Cardiac septum (tissue), 1 donor: ENCODE results near the gene C1orf116. TPM values are rescaled to one million over a fixed set of nuclear protein-coding genes. Genes with fewer than 3 reads are reported as not detected.

Experiments used
- DNase-seq: peaks from one replicate; pipeline ENCODE4 v3.0.0-alpha.2; 2020; ENCODE audit warnings: low spot score
- intact Hi-C: fragments of 100-400 bp; cut with DNase I; formaldehyde crosslinking; loops from one replicate; pipeline ENCODE4 v1.14.0; 2022
- total RNA-seq: library from RNA; stranded (reverse); fragmentation: NEBNext Ultra II Directional; extraction: Animal tissue kit (Norgen Biotek cat#: 25700); gene quantifications from one replicate; pipeline ENCODE4 v1.2.1, GENCODE V29; 2021
- donor health status: DM: no; HTN: no; CAD: no.

C1orf116 gene
- total RNA-seq, 1 donor from 2014 or later: 0.70 TPM

DNA sequence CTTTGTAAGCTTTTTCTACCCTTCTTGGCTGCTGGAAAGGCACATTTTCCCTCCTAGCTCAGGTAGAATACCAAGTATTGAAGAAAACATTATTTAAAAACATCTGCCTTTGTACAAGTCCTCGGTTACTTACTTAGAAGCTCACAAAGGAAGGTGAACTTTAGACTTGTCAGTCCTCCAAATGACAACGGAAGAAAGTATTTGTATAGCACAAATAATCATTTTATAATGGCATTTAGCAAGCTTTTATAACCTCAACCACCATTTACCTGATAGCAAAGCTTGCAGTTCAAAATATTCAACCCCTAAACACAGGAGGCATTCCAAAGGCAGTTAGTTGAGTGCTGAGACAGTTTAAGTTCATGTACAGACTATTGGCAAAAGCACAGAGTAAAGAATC lies 59.8 kb downstream of the C1orf116 start:
- no peak for DNase-seq
- intact Hi-C loops: no loop called here

- no peak for DNase-seq
- intact Hi-C loops: no loop called here
Measured at GRCh38 chr1:206971029-206971655, 61.4 kb downstream of the C1orf116 start.

DNA sequence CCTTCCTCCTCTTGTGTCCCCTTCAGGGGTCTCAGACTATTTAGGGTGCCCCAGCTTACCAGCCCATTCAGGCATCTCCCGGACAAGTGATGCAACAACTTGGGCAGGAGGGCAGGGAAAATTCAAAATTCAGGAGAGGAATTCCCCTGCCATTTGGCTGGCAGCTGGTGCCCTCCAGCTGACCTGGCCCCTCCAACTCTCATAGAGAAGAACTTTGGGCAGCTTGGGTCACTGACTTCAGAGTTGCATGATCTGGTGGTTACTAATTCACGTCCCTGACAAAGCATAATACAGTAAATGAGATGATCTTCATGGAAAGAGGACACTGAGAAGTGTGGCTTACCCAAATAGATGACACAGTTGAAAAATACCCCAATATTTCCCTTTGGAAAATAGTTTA lies 62.1 kb downstream of the C1orf116 start, which contains the start of gene FCAMR:
TSS of gene FCAMR (minus strand) at position 15 of the 400 bp plus-strand sequence. CDS start 335 bp downstream, outside the sequence.
- intact Hi-C loops: no loop called here
- DNase-seq: no peak

- no peak for DNase-seq
- intact Hi-C loops: no loop called here
Measured at GRCh38 chr1:206969090-206969489, 63.5 kb downstream of the C1orf116 start.

Other genes with a start within 250 kb of the C1orf116 start
- gene IL20, start 167.1 kb downstream of the C1orf116 start, total RNA-seq: not detected
- not detected for gene IL24, start 135.3 kb downstream of the C1orf116 start, total RNA-seq
- gene FCMR, start 110.8 kb downstream of the C1orf116 start, total RNA-seq: 4.4 TPM
- 0.22 TPM for gene PIGR, start 86.3 kb downstream of the C1orf116 start, total RNA-seq
- gene FCAMR, start 62.3 kb downstream of the C1orf116 start, total RNA-seq: not detected
- 7.2 TPM for gene YOD1, start 18.5 kb upstream of the C1orf116 start, total RNA-seq
- gene PFKFB2, start 20.5 kb upstream of the C1orf116 start, total RNA-seq: 49.9 TPM
- 0.24 TPM for gene C4BPB, start 56.1 kb upstream of the C1orf116 start, total RNA-seq
- not detected for gene C4BPA, start 71.5 kb upstream of the C1orf116 start, total RNA-seq